ENCODE results near the gene ANK2.

Gene ANK2

DNA sequence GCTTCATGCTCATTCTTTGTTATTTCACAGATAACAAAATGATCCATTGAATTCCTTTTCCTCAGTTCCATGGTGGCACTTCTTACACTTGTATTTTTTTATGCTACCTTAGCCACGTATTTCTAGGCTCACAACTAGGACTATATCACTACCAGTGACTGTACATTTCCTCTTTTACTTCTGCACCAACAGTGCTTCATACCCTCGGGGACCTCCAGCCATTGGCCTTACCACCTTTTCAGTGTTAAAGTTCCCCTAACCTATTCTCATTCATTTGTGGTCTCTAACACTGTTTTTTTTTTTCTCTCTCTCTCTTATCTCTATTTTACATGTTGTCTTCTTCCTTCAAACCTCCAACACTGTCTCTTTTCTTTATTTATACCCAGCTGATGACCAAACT is 315.9 kb downstream of the ANK2 start:
- TF ChIP-seq, protein P1, sequence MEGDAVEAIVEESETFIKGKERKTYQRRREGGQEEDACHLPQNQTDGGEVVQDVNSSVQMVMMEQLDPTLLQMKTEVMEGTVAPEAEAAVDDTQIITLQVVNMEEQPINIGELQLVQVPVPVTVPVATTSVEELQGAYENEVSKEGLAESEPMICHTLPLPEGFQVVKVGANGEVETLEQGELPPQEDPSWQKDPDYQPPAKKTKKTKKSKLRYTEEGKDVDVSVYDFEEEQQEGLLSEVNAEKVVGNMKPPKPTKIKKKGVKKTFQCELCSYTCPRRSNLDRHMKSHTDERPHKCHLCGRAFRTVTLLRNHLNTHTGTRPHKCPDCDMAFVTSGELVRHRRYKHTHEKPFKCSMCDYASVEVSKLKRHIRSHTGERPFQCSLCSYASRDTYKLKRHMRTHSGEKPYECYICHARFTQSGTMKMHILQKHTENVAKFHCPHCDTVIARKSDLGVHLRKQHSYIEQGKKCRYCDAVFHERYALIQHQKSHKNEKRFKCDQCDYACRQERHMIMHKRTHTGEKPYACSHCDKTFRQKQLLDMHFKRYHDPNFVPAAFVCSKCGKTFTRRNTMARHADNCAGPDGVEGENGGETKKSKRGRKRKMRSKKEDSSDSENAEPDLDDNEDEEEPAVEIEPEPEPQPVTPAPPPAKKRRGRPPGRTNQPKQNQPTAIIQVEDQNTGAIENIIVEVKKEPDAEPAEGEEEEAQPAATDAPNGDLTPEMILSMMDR (IDR thresholded peaks at IDR 0.05), result no peak

DNA sequence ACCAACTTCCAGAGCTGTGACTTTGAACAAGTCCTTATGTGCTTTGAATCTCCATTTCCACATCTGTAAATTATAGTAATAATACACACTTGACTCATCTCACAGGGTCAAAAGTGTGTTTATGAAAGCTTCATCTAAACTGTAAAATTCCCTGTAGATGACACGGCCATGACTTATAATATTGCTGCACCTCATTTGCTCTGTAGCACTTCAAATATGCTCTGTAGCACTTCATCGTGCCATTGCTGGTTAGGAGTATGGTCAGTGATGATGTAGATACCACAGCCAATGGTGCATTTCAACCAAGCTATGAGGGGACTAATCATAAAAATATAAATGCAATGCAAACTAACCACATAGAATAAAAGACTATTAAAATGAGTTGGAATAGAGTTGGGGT is 318.6 kb downstream of the ANK2 start:
- TF ChIP-seq, protein P1 (IDR thresholded peaks at IDR 0.05), result no peak

DNA sequence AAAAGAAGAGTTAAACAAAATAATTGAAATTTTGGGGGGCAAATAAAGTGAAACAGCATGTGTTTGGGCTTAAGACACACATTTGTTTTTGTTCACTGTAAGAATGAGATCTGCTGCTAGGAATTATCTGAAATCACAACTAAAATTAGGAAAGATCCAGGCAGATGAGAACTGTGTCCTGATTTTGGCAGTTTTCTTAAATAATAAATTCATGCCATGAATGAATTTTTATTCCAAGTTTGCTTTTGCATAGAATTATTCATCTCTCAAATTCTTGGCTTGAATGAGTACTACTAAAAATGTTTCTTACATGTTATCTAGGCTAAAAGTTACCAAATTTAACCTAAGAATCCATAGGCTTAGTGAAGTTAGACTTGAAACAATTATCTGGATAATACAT is 321.7 kb downstream of the ANK2 start:
- TF ChIP-seq, protein P1 (IDR thresholded peaks at IDR 0.05), result no peak

DNA sequence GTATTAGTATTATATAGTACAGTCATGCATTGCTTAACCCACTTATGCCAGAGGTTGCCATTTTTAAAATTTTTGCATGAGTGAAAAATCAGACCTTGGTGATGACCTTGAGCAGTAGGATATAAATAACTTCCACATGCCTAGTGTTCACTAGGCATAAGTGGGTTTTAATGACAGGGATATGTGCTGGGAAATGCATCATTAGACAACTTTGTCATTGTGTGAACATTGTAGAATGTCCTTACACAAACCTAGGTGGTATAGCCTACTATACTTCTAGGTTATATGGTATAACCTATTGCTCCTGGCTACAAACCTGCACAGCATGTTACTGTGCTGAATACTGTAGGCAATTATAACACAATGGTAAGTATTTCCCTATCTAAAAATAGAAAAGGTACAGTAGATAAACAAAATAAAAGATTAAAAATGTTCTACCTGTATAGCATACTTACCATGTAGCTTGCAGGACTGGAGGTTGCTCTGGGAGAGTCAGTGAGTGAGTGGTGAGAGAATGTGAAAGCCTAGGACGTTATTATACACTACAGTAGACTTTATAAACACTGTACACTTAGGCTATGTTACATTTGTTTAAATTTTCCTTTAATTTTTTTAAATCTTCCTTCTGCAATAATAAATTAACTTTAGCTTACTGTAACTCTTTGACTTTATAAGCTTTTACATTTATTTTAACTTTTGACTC is 326.7 kb downstream of the ANK2 start:
- TF ChIP-seq, protein P1 (IDR thresholded peaks at IDR 0.05), result no peak

DNA sequence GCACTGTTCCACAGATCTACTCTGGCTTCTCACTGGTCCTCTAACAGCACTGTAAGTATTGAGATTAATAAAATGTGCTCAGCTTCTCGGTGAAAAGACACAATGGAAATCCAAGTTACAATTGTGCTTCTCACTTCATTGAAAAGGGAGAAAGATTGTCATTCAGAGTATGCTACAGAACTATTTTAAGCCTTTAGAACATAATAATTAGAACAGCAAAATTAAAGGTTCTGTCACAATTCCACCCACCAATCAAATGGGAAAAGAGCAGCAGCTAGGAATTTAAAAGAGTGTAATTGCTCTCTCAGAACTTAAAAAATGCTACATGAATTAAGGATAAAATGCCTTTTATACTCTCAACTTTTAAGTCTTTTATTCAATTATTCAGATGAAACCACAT is 329.4 kb downstream of the ANK2 start:
- TF ChIP-seq, protein P1 (IDR thresholded peaks at IDR 0.05), result no peak

DNA sequence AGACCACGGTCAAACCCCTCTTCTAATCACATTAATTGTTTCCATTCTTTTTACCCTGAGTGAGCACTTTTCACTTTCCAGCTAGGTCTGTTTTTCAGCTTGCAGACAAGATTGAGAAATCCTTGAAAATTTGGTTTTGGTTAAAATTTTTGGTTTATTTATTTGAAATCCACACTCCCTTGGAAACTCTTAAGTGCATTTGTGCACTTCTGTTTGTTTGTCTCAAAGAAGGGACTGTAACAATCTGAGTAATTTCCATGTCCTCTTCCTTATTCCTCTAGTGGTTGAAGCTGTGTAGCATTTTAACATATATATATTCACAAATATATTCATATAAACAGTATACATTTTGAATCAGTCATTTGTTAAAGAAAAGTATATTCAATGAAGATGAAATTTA is 333.3 kb downstream of the ANK2 start:
- TF ChIP-seq, protein P1 (IDR thresholded peaks at IDR 0.05), result no peak

DNA sequence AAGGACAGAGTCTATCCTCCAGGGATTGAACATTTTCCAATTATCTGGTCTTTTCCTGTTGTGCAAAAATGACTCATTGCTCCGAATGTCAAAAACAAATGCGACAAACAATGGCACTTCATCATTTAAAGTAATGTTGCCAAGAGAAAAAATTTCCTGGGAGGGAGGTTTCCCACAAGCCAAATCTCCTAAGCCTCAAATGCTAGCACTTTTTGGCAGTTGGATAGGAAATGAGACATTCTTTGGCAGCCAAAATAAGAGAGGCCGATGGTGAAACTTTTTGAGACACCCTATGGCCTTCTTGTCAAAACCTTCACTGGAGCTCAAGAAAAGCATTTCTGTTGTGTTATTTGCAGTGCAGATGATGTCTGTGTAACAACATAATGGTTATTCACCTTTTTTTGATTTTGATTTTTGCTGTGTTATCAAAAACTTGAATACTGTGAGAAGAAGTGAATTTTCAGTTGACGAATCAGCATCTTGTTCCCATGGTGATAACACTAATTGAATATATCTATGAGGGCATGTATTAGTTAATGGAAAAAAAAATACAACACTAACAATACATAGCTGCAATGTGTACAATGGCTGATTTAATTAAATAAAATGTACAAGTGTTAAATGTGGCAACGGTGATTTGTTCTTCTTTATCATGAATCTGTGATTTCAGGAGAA is 333.8 kb downstream of the ANK2 start:
- TF ChIP-seq, protein P1 (IDR thresholded peaks at IDR 0.05), result no peak

Data from LNCAP (cell line).